Suppressor macrophage treated with lipopolysaccharide for 4 hours (primary cell): ENCODE results near the gene MYBBP1A.

Experiments
- DNase-seq: peaks from one replicate; pipeline ENCODE4 v3.0.0-alpha.2; 2020

Gene MYBBP1A

DNA sequence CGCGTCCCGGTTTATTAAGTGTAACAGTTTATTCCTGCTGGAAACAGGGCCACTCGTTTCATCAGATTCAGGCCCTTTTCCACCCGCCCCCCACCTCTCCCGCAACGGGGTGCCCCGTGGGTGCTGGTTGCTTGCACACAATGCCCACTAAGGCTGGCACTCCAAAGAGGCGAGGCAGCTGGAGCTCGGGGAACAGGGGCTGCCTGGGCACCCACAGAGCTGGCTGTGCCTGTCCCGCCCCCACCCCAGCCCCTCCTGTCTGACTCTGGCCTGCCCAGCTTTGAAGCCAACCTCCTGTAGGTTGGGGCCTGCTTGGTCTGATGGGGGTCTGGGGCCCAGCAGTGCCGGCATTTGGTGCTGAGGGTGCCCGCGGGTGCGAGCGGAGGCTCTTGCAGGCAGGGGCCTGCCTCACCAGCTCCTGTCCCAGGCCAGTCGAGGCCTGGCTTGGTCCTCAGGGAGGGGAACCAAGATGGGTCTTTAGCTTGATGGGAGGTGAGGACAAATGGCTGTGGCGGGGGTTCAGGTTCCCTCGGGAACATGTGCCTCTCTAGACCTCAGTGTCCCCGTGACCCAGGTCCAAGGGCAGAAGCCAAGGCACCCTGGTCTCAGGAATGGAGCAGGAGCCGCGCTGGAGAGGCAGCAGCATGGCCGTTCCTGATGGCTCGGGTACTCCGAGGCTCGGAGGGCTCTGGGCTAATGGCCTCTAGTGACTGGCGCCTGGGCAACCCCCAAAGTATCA, 20.1 kb downstream of the MYBBP1A start:
- no peak for DNase-seq

- no peak for DNase-seq
Observed at GRCh38 chr17:4534515-4534914, 20.7 kb downstream of the MYBBP1A start.

DNA sequence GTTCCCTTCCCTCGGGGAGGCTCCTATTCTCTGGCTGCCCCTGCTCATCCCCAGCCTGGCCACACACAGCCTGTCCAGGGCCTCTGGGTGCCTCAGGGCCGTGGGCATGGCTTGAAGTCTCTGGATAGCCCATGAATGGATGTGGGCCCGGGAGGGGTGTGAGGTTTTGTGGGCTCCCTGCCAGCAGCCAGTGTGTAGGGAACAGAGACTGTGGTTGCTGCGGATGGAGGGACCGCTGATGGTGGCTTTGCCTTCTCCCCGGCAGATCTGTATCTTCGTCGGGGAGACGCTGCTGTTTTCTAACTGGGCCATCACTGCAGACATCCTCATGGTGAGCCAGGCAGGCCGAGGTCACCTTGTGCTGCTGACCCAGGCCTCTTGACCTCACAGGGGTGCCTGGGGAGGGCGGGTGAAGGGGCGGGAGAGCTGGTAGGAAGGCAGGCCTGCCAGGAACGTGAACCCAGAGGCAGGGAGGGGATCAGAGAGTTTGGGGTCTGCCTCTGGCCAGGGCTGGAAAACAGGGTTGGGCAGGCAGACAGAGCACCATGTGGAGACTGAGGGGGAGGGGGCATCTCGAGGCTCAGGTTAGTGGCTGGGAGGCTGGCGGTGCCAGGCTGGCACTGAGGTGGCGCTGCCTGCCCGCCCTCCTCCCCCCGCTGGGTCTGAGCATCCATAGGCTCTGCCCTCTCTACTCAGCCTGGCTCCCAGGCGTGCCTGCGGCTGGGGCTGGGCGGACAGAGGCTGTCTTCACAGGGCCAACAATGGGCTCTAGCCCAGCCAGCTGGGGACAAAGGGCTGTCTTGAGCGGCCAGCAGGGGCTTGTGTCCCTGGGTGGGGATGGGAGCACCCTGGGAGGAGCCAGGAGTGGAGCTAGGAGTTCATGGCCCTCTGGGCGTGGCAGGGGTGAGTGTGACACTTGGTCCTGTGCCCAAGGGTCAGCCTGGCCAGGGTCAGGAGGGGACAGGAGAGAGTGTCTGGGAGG, 21.4 kb downstream of the MYBBP1A start:
- DNase-seq, result no peak

GRCh38 chr17:4532860-4533522, 22.2 kb downstream of the MYBBP1A start:
- no peak for DNase-seq

DNA sequence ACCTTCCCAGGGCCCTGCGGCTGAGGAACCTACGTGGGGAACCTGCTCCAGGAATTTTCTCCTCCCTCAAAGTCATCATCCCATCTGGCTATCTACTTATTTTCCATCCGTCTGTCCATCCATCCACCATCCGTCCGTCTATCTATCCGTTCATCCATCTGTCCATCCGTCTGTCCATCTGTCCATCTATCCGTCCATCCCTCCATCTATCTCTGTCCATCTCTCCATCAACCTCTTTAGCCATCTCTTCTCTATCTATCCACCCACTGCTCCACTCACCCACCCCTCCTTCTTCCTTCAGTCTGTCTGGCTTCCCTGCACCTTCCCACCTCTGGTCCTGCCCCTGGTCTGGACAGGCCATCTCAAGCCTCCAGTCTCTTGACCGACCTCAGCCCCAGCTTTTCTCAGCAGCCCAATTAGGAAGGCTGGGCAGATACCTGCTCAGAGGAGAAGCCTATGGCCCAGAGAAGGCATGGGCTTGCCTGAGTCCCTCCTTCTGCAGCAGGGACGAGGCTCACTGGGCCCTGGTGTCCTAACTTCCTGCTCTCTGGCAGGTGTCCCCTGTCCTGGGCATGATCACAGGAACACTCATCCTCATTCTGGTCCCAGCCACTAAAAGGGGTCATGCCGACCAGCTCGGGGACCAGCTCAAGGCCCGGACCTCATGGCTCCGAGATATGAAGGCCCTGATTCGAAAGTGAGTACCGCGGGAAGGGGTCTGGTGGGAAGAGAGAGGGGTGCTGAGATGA, 23.0 kb downstream of the MYBBP1A start:
- no peak for DNase-seq

DNA sequence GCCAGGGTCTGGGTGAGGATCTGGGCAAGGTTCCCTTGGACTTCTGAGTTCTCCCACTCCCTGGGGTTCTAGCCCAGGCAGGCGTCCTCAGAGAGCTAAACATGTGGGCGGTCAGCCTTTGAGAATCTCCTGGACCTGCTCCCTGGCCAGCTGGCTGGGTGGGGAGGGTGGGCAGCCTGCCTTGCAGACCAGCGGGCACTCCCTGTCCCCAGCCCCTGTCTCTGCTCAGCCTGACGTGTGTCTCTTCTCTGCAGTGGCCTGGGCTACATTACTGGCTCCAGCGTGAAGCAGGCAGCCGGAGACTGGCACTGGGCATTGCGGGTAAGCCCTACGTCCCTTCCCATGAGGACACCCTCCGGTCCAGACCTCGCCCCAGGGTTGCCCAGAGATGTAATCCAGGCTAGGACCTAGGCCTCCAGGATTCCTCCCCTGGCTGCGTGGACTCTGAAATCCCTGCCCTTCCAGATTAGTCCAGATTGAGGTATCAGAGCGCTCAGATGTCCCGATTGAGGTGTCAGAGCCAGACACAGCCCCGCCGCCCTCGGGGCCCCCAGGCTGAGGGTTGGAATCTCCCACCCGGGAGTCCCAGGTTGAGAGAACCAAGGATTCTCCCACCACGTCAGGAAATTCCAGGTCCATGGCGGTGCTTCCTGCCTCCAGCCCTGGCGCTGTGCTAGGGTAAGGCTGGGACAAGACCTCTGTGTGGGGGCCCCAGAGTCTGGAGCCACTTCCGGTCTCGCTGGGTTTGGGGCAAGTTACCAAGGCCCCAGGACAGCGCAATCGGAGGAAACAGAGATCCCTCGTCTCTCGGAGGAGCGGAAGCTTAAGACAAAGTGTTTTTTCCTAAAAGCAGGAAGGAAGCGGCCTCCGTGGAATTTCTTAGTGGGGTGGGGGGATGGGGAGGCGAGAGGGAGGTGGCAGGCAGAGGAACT, 24.1 kb downstream of the MYBBP1A start:
- no peak for DNase-seq

DNA sequence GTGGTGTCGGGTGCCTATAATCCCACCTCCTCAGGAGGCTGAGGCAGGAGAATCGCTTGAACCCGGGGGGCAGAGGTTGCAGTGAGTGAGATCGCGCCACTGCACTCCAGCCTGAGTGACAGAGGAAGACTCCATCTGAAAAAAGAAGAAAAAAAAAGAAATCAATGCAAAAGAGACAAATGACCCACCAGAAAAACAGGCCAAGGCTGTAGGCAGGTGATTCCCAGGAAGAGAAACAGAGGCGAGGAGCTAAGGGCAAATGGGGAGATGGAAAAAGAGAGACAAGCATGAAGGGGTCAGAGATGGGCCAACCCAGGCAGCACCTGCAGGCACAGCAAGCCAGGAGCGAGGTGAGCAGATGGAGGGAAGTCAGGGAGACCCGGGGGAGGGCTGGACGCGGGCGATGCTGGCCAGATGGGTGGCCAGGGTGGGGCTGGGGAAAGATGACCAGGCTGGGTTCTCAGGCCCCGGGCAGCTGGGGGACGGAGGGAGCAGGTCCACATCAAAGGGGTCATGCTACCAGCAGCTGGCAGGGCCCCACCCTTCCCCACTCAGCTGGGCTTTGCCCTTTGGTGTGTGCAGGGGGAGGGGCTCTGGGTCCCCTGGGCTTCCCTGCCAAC, 25.5 kb downstream of the MYBBP1A start:
- DNase-seq, result no peak

DNA sequence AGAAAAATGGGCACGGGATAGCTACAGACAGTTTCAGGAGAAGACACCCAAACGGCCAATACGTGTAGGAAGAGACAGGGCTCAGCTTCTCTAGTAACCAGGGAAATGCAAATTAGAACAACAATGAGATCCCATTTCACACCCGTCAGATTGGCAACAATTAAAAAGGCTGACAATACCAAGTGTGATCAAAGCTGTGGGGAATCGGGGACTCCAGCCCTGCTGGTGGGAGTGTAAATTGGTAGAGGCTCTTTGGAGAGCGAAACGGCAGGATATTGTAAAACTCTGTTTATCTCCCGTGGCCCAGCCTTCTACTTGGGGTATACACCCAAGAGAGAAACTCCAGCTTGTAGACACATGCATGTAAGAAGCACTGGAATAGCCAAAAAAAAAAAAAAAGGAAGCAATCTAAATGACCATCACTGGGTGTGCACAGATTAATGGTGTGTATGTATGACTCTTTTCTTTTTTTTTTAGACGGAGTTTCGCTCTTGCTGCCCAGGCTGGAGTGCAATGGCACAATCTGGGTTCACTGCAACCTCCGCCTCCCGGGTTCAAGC, 27.5 kb downstream of the MYBBP1A start:
- no peak for DNase-seq

DNA sequence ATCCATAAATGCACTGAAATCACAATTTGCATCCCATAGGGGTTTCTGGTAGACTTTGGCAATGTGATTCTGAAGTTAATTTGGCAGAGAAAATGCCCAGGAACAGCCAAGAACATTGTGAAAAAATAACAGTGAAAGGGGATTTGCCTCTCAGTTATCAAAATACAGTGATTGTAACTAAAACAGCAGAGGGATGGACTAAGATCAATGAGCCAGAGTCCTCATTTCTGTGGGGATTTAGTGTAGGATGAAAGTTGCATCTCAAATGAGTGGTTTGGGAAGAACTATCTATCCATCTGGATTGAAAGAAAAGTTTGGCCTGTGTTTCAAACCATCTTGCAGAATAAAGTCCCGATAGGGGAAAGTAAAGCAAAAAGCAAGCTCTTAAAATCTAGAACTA, 28.1 kb downstream of the MYBBP1A start:
- no peak for DNase-seq

- peak; percentile 47 for DNase-seq
Observed at GRCh38 chr17:4525691-4526397, 29.3 kb downstream of the MYBBP1A start.

DNA sequence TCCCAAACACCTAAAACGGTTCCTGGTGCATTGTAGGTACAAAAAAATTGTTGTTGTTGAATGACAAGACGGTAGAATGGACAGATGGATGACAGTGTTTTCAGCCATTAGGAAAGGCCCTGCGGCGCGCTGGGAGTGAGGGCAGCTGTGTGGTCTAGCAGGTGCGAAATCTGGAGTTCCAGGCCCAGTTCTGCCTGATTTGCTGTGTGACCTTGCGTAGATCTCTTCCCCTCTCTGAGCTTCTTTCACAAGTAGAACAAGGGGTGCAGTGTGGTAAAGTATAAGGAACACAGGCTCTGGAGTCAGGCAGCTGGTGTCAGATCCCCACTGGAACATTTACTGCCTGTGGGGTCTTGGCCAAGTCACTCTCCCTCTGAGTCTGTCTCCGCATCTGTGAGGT, 31.2 kb downstream of the MYBBP1A start:
- DNase-seq, result no peak

GRCh38 chr17:4522661-4523060, 32.5 kb downstream of the MYBBP1A start:
- DNase-seq, result no peak

- no peak for DNase-seq
Observed at GRCh38 chr17:4520894-4521600, 34.1 kb downstream of the MYBBP1A start.

- no peak for DNase-seq
Observed at GRCh38 chr17:4520060-4520893, 34.9 kb downstream of the MYBBP1A start.

GRCh38 chr17:4519361-4519788, 35.8 kb downstream of the MYBBP1A start:
- DNase-seq, result no peak

DNA sequence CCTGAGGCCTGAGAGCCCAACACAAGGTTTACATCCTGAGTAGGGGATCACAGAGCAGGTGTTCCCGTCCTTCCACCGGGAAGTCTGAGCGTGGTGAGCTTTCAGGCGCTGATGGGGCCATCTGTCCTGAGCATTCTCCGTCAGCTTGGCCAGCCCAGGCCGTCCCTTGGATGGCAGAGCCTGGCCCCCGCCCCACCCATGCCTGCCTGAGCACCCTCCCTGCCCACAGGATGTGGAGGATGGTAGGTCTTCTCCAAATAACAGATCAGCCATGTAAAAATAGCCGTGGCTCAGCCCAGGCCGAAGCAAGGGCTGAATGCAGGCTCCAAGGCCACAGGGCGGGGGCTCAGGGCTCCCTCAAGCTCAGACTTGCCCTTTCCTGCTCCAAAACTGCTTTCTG, 36.3 kb downstream of the MYBBP1A start:
- no peak for DNase-seq

GRCh38 chr17:4516735-4517134, 38.4 kb downstream of the MYBBP1A start:
- DNase-seq, result no peak

DNA sequence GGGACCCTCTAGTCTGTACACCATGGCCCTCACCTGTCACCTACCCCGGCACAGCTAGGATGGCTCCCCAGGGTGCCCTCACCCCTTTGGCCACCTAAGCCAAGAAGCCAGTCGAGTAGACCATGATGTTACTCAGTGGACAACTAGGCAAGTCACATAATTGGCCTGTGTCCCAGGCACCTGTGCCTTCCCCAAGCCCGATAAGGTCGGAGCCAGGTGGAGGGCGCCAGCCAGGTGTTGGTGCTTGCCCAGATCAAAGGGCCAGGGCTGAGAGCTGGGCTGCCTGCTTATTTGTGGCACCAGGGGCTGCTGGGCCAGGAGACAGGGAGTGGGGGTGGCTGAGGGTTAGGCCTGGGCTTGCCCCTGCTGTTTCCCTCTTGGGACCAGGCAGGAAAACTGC, 39.7 kb downstream of the MYBBP1A start:
- no peak for DNase-seq
